HL-60/S4 treated with phorbol 12-myristate 13-acetate at 8.2 ng/mL for 4 days and 3 days (cell line): ENCODE data around the gene CASD1.

ENCODE experiments used
- in situ Hi-C: fragments of 300-500 bp; cut with MboI; formaldehyde crosslinking; loops from 2 replicates; pipeline ENCODE4 v1.15.0; 2022; ENCODE audit warnings: low sequenced_read_pairs

CASD1 gene

DNA sequence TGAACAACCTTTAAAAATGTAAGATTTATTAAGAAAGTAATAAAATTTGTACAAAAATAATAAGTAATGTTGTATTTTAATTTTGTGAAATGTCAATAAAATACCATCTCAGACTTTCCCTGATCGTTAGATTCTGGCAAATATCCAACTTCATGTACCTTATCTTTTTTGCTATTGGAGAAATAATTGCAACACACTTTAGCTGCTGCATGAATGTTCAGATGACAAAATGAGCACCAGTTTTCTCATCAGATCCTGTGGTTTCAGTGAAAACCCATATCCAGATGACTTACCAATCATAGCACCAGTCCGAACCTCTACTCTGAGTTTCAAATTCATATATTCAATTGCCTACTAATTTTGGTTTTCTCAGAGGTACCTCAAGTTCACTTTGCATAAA, 69.9 kb downstream of the CASD1 start:
- in situ Hi-C loops = no loop called here

- in situ Hi-C loops = no loop called here
These were observed 71.0 kb downstream of the CASD1 start for GRCh38 chr7:94580601-94581000.

DNA sequence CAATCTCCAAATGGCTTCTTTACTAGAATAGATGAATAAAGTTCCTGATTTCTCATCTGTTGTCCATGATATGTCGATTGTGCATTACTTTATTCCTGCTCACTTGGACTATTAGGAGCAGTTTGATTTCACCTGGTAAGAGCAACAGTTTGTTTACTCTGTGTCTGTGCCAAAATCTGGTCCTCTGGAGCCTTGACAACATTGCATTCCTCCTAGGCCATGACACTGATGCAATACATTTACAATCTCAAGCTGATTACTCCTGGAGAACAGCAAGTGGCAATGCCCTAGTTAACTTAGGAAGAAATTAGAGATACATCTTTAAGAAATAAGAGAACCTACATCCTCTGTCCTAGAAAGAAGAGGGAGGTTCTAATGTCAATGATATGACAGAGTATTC, 74.5 kb downstream of the CASD1 start:
- in situ Hi-C loops = no loop called here

DNA sequence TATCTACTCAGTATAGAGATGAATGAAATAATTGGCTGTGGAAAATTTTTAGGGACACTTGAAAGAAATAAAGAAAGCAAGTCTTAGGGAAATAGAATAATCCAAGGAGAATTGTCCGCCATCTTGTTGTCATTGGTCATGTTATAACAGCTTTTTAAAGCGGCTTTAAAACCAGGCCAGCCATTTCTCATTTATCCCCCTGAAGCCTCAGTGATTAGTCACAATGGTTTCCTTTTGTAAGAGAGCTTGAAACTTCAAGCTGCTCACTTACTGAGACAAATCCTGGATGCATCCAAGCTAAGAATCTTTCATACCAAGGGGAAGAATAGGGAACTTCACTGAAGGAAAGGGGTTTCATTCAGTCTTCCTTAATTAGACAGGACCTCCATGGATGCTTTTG, 78.5 kb downstream of the CASD1 start:
- in situ Hi-C loops = no loop called here

DNA sequence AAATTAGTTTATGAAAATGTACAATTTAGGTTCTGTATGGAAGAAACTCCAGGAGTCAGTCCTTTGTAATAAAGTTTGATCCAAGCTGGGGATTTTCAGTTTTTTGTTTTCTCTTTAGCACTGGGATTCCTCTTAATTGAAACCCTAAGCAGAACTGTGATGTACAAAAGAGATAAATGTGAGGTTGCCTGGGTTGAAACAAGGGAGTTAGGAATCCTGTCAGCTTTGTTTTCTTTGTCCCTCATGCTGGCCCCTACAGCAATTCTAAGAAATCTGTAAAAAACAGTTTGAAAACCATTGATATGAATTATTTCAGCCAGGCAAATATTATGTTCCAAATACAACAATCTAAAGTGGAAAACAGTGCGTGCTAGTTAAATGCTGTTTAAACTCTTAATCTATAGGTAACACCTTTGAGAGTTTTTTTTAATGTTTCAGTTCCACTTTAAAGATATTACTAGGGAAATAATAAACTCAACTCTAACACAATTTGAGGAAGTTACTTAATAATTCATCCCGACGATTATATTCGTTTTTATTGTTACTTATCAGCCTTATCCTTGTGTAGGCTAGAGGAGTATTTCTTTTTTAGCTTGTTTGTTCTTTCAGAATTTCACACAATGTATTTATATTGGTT, 81.0 kb downstream of the CASD1 start:
- in situ Hi-C loops = no loop called here

GRCh38 chr7:94591176-94591575, 81.6 kb downstream of the CASD1 start:
- in situ Hi-C loops = no loop called here

DNA sequence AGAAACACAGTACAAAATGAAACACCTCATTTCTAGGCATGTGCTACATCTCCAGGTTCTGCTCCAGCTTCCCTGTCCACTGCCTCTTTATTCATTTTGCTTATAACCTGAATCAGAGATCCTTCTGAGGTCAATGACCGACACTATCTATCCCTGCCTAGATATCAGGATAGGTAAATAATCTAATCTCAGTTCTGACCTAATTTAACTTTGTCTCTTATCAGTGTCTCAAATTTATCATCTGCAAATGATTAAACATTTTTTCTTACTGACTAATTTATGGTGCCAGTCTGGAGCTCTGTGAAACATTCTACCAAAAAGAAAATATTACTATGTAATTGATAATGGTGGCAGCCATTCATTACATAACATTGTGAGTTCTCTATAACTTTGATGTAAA, 85.3 kb downstream of the CASD1 start:
- in situ Hi-C loops = no loop called here

- in situ Hi-C loops = no loop called here
These were observed 86.1 kb downstream of the CASD1 start for GRCh38 chr7:94595717-94596116.

DNA sequence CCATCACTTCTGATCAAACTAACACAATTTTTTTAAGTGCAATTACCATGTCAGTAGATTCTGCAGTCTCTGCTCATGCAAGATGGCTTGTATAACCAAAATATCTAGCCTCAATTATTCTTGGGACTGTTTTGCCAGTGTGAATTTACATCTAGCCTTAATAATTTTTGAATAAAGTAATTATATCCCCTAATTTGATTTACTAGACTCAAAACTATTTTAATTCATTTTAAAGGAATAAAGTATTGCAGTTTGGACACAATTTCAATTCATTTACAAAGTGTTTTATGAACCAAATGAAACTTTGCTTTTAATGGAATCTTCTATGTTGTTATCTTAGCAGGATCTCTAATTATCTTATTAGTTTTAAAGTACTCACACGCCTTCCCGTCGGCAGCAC, 90.7 kb downstream of the CASD1 start:
- in situ Hi-C loops = no loop called here

DNA sequence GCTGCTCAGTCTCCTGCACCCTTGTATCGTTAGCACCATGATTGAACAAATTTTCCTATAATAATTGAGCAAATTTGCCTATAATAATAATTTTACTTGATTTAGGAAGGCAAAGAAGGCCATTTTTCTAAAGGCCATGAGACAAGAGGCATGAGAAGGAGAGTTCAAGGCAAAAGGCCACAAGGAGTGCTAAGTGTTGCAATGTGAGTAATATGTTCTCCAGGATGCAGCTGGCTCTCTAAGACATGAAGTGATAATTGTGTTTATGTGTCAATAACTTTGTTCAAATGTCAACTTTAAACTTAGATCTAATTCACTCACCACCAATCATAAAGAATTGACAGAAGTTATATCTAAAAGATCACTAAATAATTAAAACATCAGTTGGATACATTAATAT, 92.6 kb downstream of the CASD1 start:
- in situ Hi-C loops = no loop called here

GRCh38 chr7:94605031-94605430, 95.4 kb downstream of the CASD1 start:
- in situ Hi-C loops = no loop called here
